Measurements from ENCODE around the gene KRTAP1-3. TPM values are rescaled to one million over a fixed set of nuclear protein-coding genes. Genes with fewer than 3 reads are reported as not detected.

Gene KRTAP1-3
- total RNA-seq, 3 donors from 2014 or later (not counting 1 experiment from before 2014, with no cell fraction given): not detected

- Histone ChIP-seq H3K4me1 (ENCODE audit: control insufficient read depth, insufficient read depth, low read length) (no peaks in the 10 kb centered on the region), H3K27ac (ENCODE audit: low read length) (no peak overlapping the region), H3K27me3 (ENCODE audit: control insufficient read depth, insufficient read depth, low read length) (peaks cover 8% of the 10 kb centered on the region), H3K4me3 (ENCODE audit: low read length) (no peak overlapping the region), H3K9me3 (ENCODE audit: control insufficient read depth, insufficient read depth, low read length) (no peaks in the 10 kb centered on the region), H3K36me3 (ENCODE audit: control insufficient read depth, insufficient read depth, low read length) (no peaks in the 10 kb centered on the region)
- H3K4me3 Mint-ChIP-seq: no peak overlapping the region
- intact Hi-C loops (cut with micrococcal nuclease): no loop called here
- TF ChIP-seq, protein P1, sequence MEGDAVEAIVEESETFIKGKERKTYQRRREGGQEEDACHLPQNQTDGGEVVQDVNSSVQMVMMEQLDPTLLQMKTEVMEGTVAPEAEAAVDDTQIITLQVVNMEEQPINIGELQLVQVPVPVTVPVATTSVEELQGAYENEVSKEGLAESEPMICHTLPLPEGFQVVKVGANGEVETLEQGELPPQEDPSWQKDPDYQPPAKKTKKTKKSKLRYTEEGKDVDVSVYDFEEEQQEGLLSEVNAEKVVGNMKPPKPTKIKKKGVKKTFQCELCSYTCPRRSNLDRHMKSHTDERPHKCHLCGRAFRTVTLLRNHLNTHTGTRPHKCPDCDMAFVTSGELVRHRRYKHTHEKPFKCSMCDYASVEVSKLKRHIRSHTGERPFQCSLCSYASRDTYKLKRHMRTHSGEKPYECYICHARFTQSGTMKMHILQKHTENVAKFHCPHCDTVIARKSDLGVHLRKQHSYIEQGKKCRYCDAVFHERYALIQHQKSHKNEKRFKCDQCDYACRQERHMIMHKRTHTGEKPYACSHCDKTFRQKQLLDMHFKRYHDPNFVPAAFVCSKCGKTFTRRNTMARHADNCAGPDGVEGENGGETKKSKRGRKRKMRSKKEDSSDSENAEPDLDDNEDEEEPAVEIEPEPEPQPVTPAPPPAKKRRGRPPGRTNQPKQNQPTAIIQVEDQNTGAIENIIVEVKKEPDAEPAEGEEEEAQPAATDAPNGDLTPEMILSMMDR (IDR thresholded peaks at IDR 0.05): no peak
- no peak overlapping the region for H3K27ac Mint-ChIP-seq
- H3K36me3 Mint-ChIP-seq: no peaks in the 10 kb centered on the region
- WGBS (ENCODE audit: insufficient coverage): 91% methylated on average over 2 of the region's 2 CpGs
- DNase-seq (no peak), ATAC-seq (no peak)
- H3K4me1 Mint-ChIP-seq: no peaks in the 10 kb centered on the region
- no peaks in the 10 kb centered on the region for H3K9me3 Mint-ChIP-seq
- peaks cover 20 to 28% of the 10 kb centered on the region in 2 donors for H3K27me3 Mint-ChIP-seq (ENCODE audit: low read depth in 2 of 2)
Observed at GRCh38 chr17:41073676-41074075, 39.0 kb upstream of the KRTAP1-3 start.

- H3K4me3 ChIP-seq (ENCODE audit: low read length): no peak overlapping the region
- Mint-ChIP-seq H3K27me3 (ENCODE audit: low read depth in 2 of 2) (peaks cover 20 to 22% of the 10 kb centered on the region in 2 donors), H3K4me3 (no peak overlapping the region), H3K4me1 (no peaks in the 10 kb centered on the region), H3K9me3 (no peaks in the 10 kb centered on the region), H3K36me3 (no peaks in the 10 kb centered on the region), H3K27ac (no peak overlapping the region)
- H3K36me3 ChIP-seq (ENCODE audit: control insufficient read depth, insufficient read depth, low read length): no peaks in the 10 kb centered on the region
- ATAC-seq (no peak), DNase-seq (no peak)
- H3K4me1 ChIP-seq (ENCODE audit: control insufficient read depth, insufficient read depth, low read length): no peaks in the 10 kb centered on the region
- H3K27ac ChIP-seq (ENCODE audit: low read length): no peak overlapping the region
- no peaks in the 10 kb centered on the region for H3K9me3 ChIP-seq (ENCODE audit: control insufficient read depth, insufficient read depth, low read length)
- WGBS (ENCODE audit: insufficient coverage): 86% methylated on average over 5 of the region's 5 CpGs
- intact Hi-C loops (cut with micrococcal nuclease): no loop called here
- TF ChIP-seq, protein P1 (IDR thresholded peaks at IDR 0.05): no peak
- H3K27me3 ChIP-seq (ENCODE audit: control insufficient read depth, insufficient read depth, low read length): peaks cover 3% of the 10 kb centered on the region
Observed at GRCh38 chr17:41071606-41072360, 37.1 kb upstream of the KRTAP1-3 start.

- H3K27me3 ChIP-seq (ENCODE audit: control insufficient read depth, insufficient read depth, low read length): no peaks in the 10 kb centered on the region
- H3K36me3 ChIP-seq (ENCODE audit: control insufficient read depth, insufficient read depth, low read length): no peaks in the 10 kb centered on the region
- H3K4me3 ChIP-seq (ENCODE audit: low read length): no peak overlapping the region
- intact Hi-C loops (cut with micrococcal nuclease): no loop called here
- WGBS (ENCODE audit: insufficient coverage): 41% methylated on average over 3 of the region's 3 CpGs
- no peak overlapping the region for H3K4me3 Mint-ChIP-seq
- no peak overlapping the region for H3K27ac Mint-ChIP-seq
- no peaks in the 10 kb centered on the region for H3K36me3 Mint-ChIP-seq
- H3K4me1 ChIP-seq (ENCODE audit: control insufficient read depth, insufficient read depth, low read length): no peaks in the 10 kb centered on the region
- no peaks in the 10 kb centered on the region for H3K9me3 ChIP-seq (ENCODE audit: control insufficient read depth, insufficient read depth, low read length)
- H3K9me3 Mint-ChIP-seq: no peaks in the 10 kb centered on the region
- TF ChIP-seq, protein P1 (IDR thresholded peaks at IDR 0.05): no peak
- no peak overlapping the region for H3K27ac ChIP-seq (ENCODE audit: low read length)
- H3K27me3 Mint-ChIP-seq (ENCODE audit: low read depth in 2 of 2): peaks cover 0 to 4% of the 10 kb centered on the region in 2 donors
- no peaks in the 10 kb centered on the region for H3K4me1 Mint-ChIP-seq
- DNase-seq (no peak), ATAC-seq (no peak)
Observed at GRCh38 chr17:41069031-41069430, 34.4 kb upstream of the KRTAP1-3 start.

DNA sequence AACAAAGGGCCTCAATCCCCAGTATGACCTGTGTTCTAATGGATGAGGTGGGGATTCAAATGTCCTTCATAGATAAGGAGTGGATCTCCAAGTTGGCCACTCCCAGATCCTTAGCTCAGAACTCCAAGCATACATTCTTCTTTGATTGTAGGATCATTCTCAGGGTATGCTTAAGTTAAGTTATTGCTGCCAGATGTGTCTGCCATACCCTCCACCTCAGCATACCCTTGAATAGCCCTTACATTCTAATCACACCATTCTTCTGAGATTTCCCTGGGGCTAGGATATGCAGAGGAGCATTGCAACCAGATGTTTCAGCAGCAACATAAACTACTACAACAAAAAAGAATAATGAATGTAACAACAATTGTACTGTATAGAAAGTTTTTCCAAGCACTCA lies 32.6 kb upstream of the KRTAP1-3 start:
- peaks cover 0 to 3% of the 10 kb centered on the region in 2 donors for H3K27me3 Mint-ChIP-seq (ENCODE audit: low read depth in 2 of 2)
- H3K4me3 Mint-ChIP-seq: no peak overlapping the region
- no peaks in the 10 kb centered on the region for H3K9me3 ChIP-seq (ENCODE audit: control insufficient read depth, insufficient read depth, low read length)
- H3K27me3 ChIP-seq (ENCODE audit: control insufficient read depth, insufficient read depth, low read length): no peaks in the 10 kb centered on the region
- intact Hi-C loops (cut with micrococcal nuclease): no loop called here
- no peak overlapping the region for H3K27ac ChIP-seq (ENCODE audit: low read length)
- DNase-seq: no peak
- no peak for ATAC-seq
- no peaks in the 10 kb centered on the region for H3K4me1 Mint-ChIP-seq
- no peaks in the 10 kb centered on the region for H3K4me1 ChIP-seq (ENCODE audit: control insufficient read depth, insufficient read depth, low read length)
- H3K36me3 ChIP-seq (ENCODE audit: control insufficient read depth, insufficient read depth, low read length): no peaks in the 10 kb centered on the region
- no peak overlapping the region for H3K27ac Mint-ChIP-seq
- TF ChIP-seq, protein P1 (IDR thresholded peaks at IDR 0.05): no peak
- H3K4me3 ChIP-seq (ENCODE audit: low read length): no peak overlapping the region
- H3K9me3 Mint-ChIP-seq: no peaks in the 10 kb centered on the region
- H3K36me3 Mint-ChIP-seq: no peaks in the 10 kb centered on the region

All from natural killer cell (primary cell).